ENCODE results near the gene PCSK9.

GRCh38 chr1:55084257-55084656 is 44.9 kb downstream of the PCSK9 start:
- TF ChIP-seq CTCF (IDR thresholded peaks at IDR 0.05; ENCODE audit: low read depth, low read length) (no peak), EZH2phosphoT487 (IDR thresholded peaks at IDR 0.05; ENCODE audit: low read depth) (no peak)

Measured in OCI-LY3 (cell line).